Measurements from ENCODE around the gene TPH2. TPM values are rescaled to one million over a fixed set of nuclear protein-coding genes. Genes with fewer than 3 reads are reported as not detected.

TPH2 gene
- total and polyA plus RNA-seq, 9 of the 15 experiments (the other 6 are each of a cell fraction or from before 2014, with no cell fraction given), result 0.06 to 0.28 (median 0.14) TPM; not detected in 4

DNA sequence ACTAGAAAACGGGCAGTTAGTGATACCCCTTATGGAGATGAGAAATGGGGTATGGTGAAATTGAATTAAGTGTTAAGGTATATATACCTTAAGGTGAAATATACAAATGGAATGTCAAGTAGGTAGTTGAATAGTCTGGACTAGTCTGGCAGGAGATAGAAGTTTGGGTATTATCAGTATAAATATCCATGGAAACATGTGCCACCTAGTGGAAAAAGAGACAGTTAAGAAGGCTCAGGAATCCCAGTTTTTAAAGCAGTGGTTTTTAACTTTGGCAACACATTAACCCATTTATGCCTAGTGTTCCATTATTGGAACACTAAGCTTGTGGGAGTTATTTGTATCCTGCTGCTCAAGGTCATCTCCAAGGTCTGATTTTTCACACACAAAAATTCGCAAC lies 38.6 kb upstream of the TPH2 start:
- FAIRE-seq (no peak), DNase-seq (ENCODE audit: extremely low read depth in 1 of 4, low spot score in 3 of 4) (peak in 2 of 4 experiments; percentile 5 to 6), ATAC-seq (no peak; the same call in 2 of the 3 replicates)
- Histone ChIP-seq H3K4me2 (ENCODE audit: insufficient read depth, low read length) (no peak overlapping the region), H4K20me1 (replicated peaks; ENCODE audit: control insufficient read depth, insufficient read depth, low read length) (no peaks in the 10 kb centered on the region), H3K9ac (ENCODE audit: insufficient read depth in 1 of 2, low read depth in 2 of 2, low read length in 2 of 2) (no peak overlapping the region), H3K9me3 (replicated peaks; ENCODE audit: control insufficient read depth, insufficient read depth, low read depth, low read length) (no peaks in the 10 kb centered on the region), H3K79me2 (ENCODE audit: control insufficient read depth, insufficient read depth, low read length) (no peaks in the 10 kb centered on the region), H2AFZ (ENCODE audit: low read depth, low read length) (no peak overlapping the region), H3K36me3 (ENCODE audit: control insufficient read depth, insufficient read depth, low read length) (peaks cover 48% of the 10 kb centered on the region; the same call in 2 of the 3 replicates), H3K9me1 (ENCODE audit: control insufficient read depth, insufficient read depth, low read length) (no peaks in the 10 kb centered on the region), H3K27me3 (ENCODE audit: control insufficient read depth in 2 of 2, insufficient read depth in 2 of 2, low read length in 2 of 2) (no peaks in the 10 kb centered on the region), H3K4me3 (no peak overlapping the region), H3K4me1 (replicated peaks in 1 of 2; ENCODE audit: control insufficient read depth in 2 of 2, insufficient read depth in 2 of 2, low read length in 2 of 2) (no peaks in the 10 kb centered on the region), H3K27ac (ENCODE audit: extremely low read depth, low read depth, low read length) (no peak overlapping the region)
- no peak for TF ChIP-seq ZFP1 (CRISPR knock-in tag; IDR thresholded peaks at IDR 0.05)
- no peak for TF ChIP-seq ZKSCAN1 (IDR thresholded peaks at IDR 0.05; ENCODE audit: low read depth, low read length)
- no peak for TF ChIP-seq RBM22 (IDR thresholded peaks at IDR 0.05; ENCODE audit: low read depth, low read length, poor library complexity, severe bottlenecking)
- TF ChIP-seq, protein P1, sequence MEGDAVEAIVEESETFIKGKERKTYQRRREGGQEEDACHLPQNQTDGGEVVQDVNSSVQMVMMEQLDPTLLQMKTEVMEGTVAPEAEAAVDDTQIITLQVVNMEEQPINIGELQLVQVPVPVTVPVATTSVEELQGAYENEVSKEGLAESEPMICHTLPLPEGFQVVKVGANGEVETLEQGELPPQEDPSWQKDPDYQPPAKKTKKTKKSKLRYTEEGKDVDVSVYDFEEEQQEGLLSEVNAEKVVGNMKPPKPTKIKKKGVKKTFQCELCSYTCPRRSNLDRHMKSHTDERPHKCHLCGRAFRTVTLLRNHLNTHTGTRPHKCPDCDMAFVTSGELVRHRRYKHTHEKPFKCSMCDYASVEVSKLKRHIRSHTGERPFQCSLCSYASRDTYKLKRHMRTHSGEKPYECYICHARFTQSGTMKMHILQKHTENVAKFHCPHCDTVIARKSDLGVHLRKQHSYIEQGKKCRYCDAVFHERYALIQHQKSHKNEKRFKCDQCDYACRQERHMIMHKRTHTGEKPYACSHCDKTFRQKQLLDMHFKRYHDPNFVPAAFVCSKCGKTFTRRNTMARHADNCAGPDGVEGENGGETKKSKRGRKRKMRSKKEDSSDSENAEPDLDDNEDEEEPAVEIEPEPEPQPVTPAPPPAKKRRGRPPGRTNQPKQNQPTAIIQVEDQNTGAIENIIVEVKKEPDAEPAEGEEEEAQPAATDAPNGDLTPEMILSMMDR (IDR thresholded peaks at IDR 0.05 in 2 of 3, conservative IDR thresholded peaks at IDR 0.05 in 1 of 3; ENCODE audit: insufficient read depth in 2 of 3, low read depth in 1 of 3, low read length in 3 of 3), result 0 out of 6 replicates have a peak, but pooled peaks of 1 of the 3 experiments have one; percentile 17
- ChIA-PET CTCF (ENCODE audit: low intra/inter-chr PET ratio) (no interaction called here), POLR2A (no interaction called here)
- BruUV-seq (replicated peaks), result no TSS peak
- WGBS (ENCODE audit: insufficient coverage, low coverage, missing lambda C conversion rate), result 100% methylated on average over 2 of the region's 2 CpGs
- intact Hi-C loops (cut with micrococcal nuclease), result no loop called here
- in situ Hi-C loops (cut with MboI), result no loop called here

GRCh38 chr12:71904629-71905028 lies 34.0 kb upstream of the TPH2 start:
- Histone ChIP-seq H3K9me1 (ENCODE audit: control insufficient read depth, insufficient read depth, low read length) (no peaks in the 10 kb centered on the region), H2AFZ (ENCODE audit: low read depth, low read length) (no peak overlapping the region), H3K27ac (ENCODE audit: extremely low read depth, low read depth, low read length) (no peak overlapping the region), H3K9ac (ENCODE audit: insufficient read depth in 1 of 2, low read depth in 2 of 2, low read length in 2 of 2) (no peak overlapping the region), H3K4me2 (ENCODE audit: insufficient read depth, low read length) (no peak overlapping the region), H3K36me3 (ENCODE audit: control insufficient read depth, insufficient read depth, low read length) (peaks cover 45% of the 10 kb centered on the region), H3K9me3 (replicated peaks; ENCODE audit: control insufficient read depth, insufficient read depth, low read depth, low read length) (no peaks in the 10 kb centered on the region), H3K27me3 (ENCODE audit: control insufficient read depth in 2 of 2, insufficient read depth in 2 of 2, low read length in 2 of 2) (no peaks in the 10 kb centered on the region), H3K79me2 (ENCODE audit: control insufficient read depth, insufficient read depth, low read length) (no peaks in the 10 kb centered on the region), H4K20me1 (replicated peaks; ENCODE audit: control insufficient read depth, insufficient read depth, low read length) (no peaks in the 10 kb centered on the region), H3K4me3 (no peak overlapping the region), H3K4me1 (replicated peaks in 1 of 2; ENCODE audit: control insufficient read depth in 2 of 2, insufficient read depth in 2 of 2, low read length in 2 of 2) (no peaks in the 10 kb centered on the region)
- TF ChIP-seq ZNF316 (IDR thresholded peaks at IDR 0.05), result no peak
- TF ChIP-seq FOXJ3 (CRISPR knock-in tag; IDR thresholded peaks at IDR 0.05), result no peak
- no peak for TF ChIP-seq BRD9 (IDR thresholded peaks at IDR 0.05; ENCODE audit: low read depth, partially characterized antibody)
- TF ChIP-seq, protein P2, sequence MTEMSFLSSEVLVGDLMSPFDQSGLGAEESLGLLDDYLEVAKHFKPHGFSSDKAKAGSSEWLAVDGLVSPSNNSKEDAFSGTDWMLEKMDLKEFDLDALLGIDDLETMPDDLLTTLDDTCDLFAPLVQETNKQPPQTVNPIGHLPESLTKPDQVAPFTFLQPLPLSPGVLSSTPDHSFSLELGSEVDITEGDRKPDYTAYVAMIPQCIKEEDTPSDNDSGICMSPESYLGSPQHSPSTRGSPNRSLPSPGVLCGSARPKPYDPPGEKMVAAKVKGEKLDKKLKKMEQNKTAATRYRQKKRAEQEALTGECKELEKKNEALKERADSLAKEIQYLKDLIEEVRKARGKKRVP (CRISPR knock-in tag; IDR thresholded peaks at IDR 0.05), result no peak
- TF ChIP-seq PRMT5 (CRISPR knock-in tag; IDR thresholded peaks at IDR 0.05), result no peak
- no peak for TF ChIP-seq NCOA1 (IDR thresholded peaks at IDR 0.05; ENCODE audit: low read depth)
- TF ChIP-seq ZBTB8A (IDR thresholded peaks at IDR 0.05; ENCODE audit: partially characterized antibody), result no peak
- TF ChIP-seq SMAD3 (CRISPR knock-in tag; conservative IDR thresholded peaks at IDR 0.05), result no peak
- TF ChIP-seq ZNF324 (CRISPR knock-in tag; IDR thresholded peaks at IDR 0.05), result no peak
- no peak for TF ChIP-seq FIP1L1 (IDR thresholded peaks at IDR 0.05; ENCODE audit: low read depth, low read length, poor library complexity, severe bottlenecking)
- TF ChIP-seq CREBBP (IDR thresholded peaks at IDR 0.05; ENCODE audit: low read depth, low read length), result no peak
- no peak for FAIRE-seq
- DNase-seq (ENCODE audit: extremely low read depth in 1 of 4, low spot score in 3 of 4), result no peak
- intact Hi-C loops (cut with micrococcal nuclease) (no loop called here), in situ Hi-C loops (cut with MboI) (no loop called here)
- POLR2A ChIA-PET, result no interaction called here
- 42% methylated on average over 1 of the region's 1 CpG for WGBS (ENCODE audit: insufficient coverage, low coverage, missing lambda C conversion rate)
- CTCF ChIA-PET (ENCODE audit: low intra/inter-chr PET ratio), result no interaction called here
- BruUV-seq (replicated peaks), result no TSS peak
- ATAC-seq, result no peak

All from K562 (cell line).